ENCODE measurements around the gene ATP5F1A.
"Not testable (repeated sequence)": the region's sequence is repeated elsewhere in the genome, so short reads cannot be mapped to it uniquely, and the experiment has no call there.

The ATP5F1A gene

GRCh38 chr18:46097801-46098615, at the start of gene ATP5F1A:
Gene ATP5F1A (minus strand): TSS chr18:46098296. CDS start chr18:46098231, 65 bp downstream.
- DNase-seq (ENCODE audit: extremely low read depth in 1 of 2, low read depth in 1 of 2) = peak; percentile 65 to 78

- no peak for DNase-seq (ENCODE audit: extremely low read depth in 1 of 2, low read depth in 1 of 2)
Measured at GRCh38 chr18:46141199-46141598, 43.1 kb upstream of the ATP5F1A start.

GRCh38 chr18:46140173-46140572, 42.1 kb upstream of the ATP5F1A start:
- DNase-seq (ENCODE audit: extremely low read depth in 1 of 2, low read depth in 1 of 2) = no peak

- DNase-seq (ENCODE audit: extremely low read depth in 1 of 2, low read depth in 1 of 2) = no peak
Measured at GRCh38 chr18:46134920-46135675, 37.0 kb upstream of the ATP5F1A start.

GRCh38 chr18:46133534-46133933, 35.4 kb upstream of the ATP5F1A start:
- no peak for DNase-seq (ENCODE audit: extremely low read depth in 1 of 2, low read depth in 1 of 2)

GRCh38 chr18:46130549-46130948, 32.5 kb upstream of the ATP5F1A start:
- DNase-seq (ENCODE audit: extremely low read depth in 1 of 2, low read depth in 1 of 2) = not testable (repeated sequence)

- no peak for DNase-seq (ENCODE audit: extremely low read depth in 1 of 2, low read depth in 1 of 2)
Measured at GRCh38 chr18:46130061-46130460, 32.0 kb upstream of the ATP5F1A start.

GRCh38 chr18:46126625-46127024, 28.5 kb upstream of the ATP5F1A start:
- DNase-seq (ENCODE audit: extremely low read depth in 1 of 2, low read depth in 1 of 2) = not testable (repeated sequence)

- DNase-seq (ENCODE audit: extremely low read depth in 1 of 2, low read depth in 1 of 2) = no peak
Measured at GRCh38 chr18:46113751-46114150, 15.7 kb upstream of the ATP5F1A start.

GRCh38 chr18:46110406-46110805, 12.3 kb upstream of the ATP5F1A start:
- DNase-seq (ENCODE audit: extremely low read depth in 1 of 2, low read depth in 1 of 2) = no peak

GRCh38 chr18:46109386-46109785, 11.3 kb upstream of the ATP5F1A start:
- no peak for DNase-seq (ENCODE audit: extremely low read depth in 1 of 2, low read depth in 1 of 2)

GRCh38 chr18:46104128-46104911, 6.2 kb upstream of the ATP5F1A start, which contains the start of gene HAUS1:
Gene HAUS1 (plus strand): TSS chr18:46104385. CDS start chr18:46104412, 27 bp downstream.
- peak; percentile 46 to 70 for DNase-seq (ENCODE audit: extremely low read depth in 1 of 2, low read depth in 1 of 2)

- no peak for DNase-seq (ENCODE audit: extremely low read depth in 1 of 2, low read depth in 1 of 2)
Measured at GRCh38 chr18:46099463-46099862, 1.4 kb upstream of the ATP5F1A start.

GRCh38 chr18:46098616-46098933, 479 bp upstream of the ATP5F1A start:
- DNase-seq (ENCODE audit: extremely low read depth in 1 of 2, low read depth in 1 of 2) = no peak

- DNase-seq (ENCODE audit: extremely low read depth in 1 of 2, low read depth in 1 of 2) = no peak
Measured at GRCh38 chr18:46097431-46097800, 680 bp downstream of the ATP5F1A start.

GRCh38 chr18:46096651-46097300, 1.3 kb downstream of the ATP5F1A start:
- no peak for DNase-seq (ENCODE audit: extremely low read depth in 1 of 2, low read depth in 1 of 2)

GRCh38 chr18:46095532-46095931, 2.6 kb downstream of the ATP5F1A start:
- DNase-seq (ENCODE audit: extremely low read depth in 1 of 2, low read depth in 1 of 2) = no peak

GRCh38 chr18:46088501-46088900, 9.6 kb downstream of the ATP5F1A start:
- DNase-seq (ENCODE audit: extremely low read depth in 1 of 2, low read depth in 1 of 2) = not testable (repeated sequence)

- no peak for DNase-seq (ENCODE audit: extremely low read depth in 1 of 2, low read depth in 1 of 2)
Measured at GRCh38 chr18:46084431-46084830, 13.7 kb downstream of the ATP5F1A start.

- DNase-seq (ENCODE audit: extremely low read depth in 1 of 2, low read depth in 1 of 2) = no peak
Measured at GRCh38 chr18:46080156-46080555, 17.9 kb downstream of the ATP5F1A start.

GRCh38 chr18:46079336-46079735, 18.8 kb downstream of the ATP5F1A start:
- no peak for DNase-seq (ENCODE audit: extremely low read depth in 1 of 2, low read depth in 1 of 2)

Data from activated CD8-positive, alpha-beta memory T cell treated with anti-CD3 and anti-CD28 coated beads for 1 hour (primary cell).